NCI-H524 treated with DMSO at 0.1 percent for 48 hours (cell line): ENCODE data around the gene CAAP1.
"Not testable (repeated sequence)": the region's sequence is repeated elsewhere in the genome, so short reads cannot be mapped to it uniquely, and the experiment has no call there.

Experiments
- DNase-seq: peaks from one replicate; lab custom pipeline; 2025; lab: John Stamatoyannopoulos, UW

The CAAP1 gene, protein sequence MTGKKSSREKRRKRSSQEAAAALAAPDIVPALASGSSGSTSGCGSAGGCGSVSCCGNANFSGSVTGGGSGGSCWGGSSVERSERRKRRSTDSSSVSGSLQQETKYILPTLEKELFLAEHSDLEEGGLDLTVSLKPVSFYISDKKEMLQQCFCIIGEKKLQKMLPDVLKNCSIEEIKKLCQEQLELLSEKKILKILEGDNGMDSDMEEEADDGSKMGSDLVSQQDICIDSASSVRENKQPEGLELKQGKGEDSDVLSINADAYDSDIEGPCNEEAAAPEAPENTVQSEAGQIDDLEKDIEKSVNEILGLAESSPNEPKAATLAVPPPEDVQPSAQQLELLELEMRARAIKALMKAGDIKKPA

DNA sequence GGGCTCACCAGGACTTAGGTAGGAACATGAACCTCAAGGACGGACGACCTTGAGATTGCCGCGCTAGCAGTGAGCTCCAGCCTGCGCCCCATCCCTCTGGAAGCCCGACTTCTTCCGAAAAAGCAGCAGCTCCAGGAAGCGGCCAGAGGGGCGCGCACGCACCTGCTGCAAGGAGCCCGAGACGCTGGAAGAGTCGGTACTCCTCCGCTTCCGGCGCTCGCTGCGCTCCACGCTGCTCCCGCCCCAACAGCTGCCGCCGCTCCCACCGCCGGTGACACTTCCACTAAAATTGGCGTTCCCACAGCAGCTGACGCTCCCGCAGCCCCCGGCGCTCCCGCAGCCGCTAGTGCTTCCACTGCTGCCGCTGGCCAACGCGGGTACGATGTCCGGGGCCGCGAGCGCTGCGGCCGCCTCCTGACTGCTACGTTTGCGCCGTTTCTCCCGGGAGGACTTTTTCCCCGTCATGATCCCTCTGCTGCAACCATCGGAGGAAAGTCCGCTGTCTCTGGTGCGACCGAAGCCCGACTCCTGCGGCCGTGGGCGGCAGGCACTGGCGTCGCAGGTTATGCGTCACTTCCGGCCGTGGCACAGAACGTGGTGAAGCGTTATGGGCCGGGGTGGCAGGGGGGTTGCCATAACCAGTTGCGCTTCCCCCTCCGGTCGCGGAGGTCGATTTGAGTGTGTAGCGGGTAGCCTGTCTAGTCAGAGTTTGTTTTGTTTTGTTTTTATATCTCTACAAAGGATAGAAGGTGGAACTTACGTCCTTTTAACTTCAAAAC, at the start of gene CAAP1:
Gene CAAP1 (minus strand): TSS at position 552 of the 779 bp plus-strand sequence. CDS start 87 bp downstream, at position 465.
- peak; percentile 49 for DNase-seq

DNA sequence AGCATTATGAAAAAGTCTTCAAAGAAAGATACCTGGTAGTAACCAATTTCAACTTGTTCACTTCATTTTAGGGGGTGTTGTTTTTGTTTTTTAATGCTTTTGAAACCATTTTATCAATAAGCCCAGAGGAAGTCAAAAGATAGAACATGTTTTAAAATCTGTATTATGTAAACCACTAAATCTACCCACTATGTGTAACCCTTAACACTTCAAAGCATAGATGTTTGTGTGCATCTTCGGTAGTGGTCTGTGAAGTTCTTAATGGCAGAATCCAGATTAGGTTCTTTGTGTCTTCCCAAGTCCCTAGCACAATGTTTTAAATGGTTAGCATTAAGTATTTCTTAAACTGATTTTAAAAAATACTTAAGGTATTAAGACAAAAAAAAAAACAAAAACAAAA, 48.2 kb upstream of the CAAP1 start:
- no peak for DNase-seq

DNA sequence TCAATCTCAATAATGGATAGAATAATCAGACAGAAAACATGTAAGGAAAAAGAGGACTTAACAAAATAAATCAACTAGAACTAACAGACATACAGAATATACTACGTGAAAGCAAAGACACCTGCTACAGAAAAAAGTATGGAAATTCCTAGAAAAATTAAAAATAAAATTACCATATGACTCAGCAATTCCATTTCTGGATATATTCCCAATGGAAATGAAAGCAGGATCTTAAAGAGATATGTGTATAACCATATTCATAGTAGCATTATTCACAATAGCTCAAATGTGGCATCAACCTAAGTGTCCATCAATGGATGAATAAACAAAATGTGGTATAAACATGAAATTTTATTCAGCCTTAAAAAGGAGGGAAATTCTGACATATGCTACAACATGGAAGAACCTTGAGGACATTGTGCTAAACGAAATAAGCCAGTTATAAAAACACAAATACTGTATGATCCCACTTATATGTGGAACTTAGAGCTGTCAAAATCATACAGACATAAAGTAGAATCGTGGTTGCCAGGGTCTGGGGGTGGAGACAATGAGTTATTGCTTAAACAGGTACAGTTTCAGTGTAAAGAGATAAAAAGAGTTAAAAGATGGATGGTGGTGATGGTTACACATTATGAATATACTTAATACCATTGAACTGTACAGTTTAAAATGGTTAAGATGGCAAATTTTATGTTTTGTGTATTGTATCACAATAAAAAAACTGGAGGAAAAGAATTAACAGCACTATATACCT, 47.5 kb upstream of the CAAP1 start:
- DNase-seq, result no peak

DNA sequence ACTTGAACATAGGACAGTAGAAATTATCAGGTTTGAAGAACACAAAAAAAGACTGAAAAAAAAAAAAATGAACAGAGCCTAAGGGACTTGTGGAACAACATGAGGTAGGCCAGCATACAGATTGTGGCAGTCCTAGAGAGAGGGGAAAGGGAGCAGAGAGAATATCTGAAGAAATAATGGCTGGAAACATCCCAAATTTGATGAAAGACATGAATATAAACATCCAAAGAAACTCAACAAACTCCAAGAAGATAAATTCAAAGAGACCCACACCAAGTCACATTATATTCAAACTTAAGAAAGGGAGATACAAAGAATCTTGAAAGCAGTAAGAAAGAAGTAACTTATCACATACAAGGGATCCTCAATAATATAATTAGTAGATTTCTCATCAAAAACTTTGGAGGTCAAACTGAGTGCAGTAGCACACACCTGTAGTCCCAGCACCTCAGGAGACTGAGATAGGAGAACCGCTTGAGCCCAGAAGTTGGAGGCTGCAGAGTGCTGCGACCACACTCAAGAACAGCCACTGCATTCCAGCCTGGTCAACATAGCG, 45.3 kb upstream of the CAAP1 start:
- no peak for DNase-seq

DNA sequence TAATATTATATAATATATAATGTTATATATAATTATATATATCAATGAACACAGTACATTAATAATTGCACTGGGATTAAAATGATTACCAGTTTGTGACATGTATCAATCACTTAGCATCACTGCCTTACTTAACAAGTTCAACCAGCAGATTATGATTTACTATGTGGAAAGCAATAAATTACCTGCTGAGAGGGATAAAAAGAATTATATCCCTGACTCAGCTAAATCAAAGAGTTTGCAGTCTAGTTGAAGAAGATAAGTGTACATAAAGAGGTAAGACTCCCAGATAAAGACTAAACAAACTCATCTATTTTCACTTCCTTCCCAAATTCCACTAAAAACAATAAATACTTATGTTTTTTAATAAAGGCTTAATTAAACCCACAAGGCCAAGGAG, 43.2 kb upstream of the CAAP1 start:
- no peak for DNase-seq

DNA sequence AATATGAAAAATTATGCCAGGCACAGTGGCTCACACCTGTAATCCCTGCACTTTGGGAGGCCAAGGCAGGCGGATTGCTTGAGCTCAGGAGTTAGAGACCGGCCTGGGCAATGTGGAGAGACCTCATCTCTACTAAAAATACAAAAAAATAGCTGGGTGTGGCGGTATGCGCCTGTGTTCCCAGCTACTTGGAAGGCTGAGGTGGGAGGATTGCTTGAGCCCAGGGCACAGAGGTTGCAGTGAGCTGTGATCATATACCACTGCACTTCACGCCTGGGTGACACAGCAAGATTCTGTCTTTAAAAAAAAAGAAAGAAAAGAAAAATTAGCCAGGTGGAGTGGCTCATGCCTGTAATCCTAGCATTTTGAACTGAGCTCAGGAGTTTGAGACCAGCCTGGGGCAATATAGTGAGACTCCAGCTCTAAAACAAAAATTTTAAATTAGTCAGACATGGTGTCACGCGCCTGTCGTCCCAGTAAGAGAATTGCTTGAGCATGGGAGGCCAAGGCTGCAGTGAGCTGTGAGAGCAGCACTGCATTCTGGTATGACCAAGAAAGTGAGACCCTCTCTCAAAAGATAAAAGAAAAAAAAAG, 36.4 kb upstream of the CAAP1 start:
- no peak for DNase-seq

DNA sequence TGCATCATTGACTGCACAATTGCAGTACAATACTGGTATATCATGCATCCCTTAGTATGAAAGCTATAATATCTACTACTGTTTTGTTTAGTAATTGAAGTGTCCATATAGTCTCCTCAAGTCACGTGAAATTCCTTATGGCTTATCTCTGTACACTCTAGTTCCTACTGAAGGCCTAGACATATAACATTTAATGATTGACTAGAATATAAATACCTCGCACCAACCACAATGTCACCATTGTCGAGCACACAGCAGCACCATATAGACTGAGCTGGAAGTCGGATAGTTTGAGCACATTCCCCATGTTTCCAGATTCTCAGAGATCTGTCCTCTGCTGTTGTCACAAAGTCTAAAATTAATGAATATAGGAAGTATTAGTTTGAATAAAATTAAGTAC, 33.0 kb upstream of the CAAP1 start:
- DNase-seq, result no peak

DNA sequence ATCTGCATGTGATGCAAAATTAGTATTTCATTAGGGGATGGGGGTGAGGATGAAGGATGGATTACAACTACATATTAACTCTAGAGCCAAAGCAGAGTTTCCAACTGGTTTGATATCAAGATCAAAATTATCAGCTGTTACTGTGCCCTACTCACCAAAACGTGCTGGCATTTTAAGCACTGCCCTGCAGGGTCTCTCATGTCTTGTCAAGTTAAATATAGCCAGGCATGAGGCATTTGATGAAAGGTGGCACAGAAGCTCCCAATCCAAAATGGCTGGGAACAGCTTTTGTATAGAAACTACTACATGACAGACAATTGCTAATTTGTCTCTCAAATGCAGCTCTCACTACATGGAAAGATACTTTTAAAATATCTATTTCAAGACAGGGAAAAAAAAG, 27.1 kb upstream of the CAAP1 start:
- no peak for DNase-seq

DNA sequence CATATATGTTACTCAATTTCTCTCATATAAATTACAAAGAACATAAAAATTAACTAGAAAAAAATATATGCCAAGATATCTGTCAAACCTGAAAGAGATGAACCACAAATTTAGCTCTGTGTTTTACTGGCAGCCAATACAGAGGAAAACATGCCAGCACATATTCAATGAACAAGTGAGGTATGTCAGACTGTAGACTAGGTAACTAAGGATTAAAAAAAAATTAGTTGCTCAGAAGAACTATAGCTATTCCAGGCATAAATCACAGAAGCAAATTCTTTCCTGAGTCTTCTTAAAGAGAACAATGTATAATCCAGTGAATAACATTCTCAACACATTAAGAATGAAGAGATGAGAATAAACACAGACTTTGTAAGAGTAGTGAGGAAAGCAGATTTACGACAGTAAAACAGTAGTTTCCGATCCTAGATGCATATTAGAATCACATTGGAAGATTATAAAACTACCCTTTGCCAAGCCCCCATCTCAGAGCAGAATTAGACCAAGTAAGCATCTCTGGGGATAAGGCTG, 20.6 kb upstream of the CAAP1 start:
- no peak for DNase-seq

DNA sequence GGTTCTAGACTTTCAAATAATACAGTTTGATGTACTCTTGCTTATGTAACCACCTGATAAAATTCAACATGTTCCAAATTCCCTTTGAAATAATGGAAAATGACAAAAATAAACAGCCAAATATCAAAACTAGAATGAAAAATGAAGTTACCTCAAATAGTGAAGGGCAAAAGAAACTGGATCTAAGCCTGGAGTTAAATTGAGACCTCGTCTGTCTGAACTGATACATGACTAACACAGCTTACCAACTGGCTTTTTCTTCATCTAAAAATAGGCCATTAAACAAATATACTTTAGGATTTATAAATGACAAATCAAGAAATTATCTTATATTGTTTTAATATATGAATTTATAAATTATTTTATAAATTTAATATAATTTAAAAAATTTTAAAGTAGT, 12.1 kb upstream of the CAAP1 start:
- no peak for DNase-seq

DNA sequence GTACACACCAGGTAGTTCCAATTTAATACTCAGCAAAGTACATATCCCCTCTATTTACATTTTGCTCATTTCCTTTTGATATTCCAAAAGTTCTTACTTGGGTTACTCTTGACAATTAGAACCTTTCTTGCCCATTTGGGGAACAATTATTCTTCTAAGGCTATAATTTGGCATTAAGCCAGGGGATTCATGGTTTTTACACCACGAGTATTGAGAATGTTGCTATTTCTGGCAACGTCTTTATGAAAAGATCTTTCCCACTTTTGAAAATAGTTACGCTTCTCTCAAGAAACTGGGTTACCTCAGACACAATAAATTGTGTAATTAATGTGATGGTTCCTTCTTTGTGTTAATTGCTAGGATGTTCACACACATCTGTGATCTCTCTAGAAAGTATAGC, 11.5 kb upstream of the CAAP1 start:
- no peak for DNase-seq

DNA sequence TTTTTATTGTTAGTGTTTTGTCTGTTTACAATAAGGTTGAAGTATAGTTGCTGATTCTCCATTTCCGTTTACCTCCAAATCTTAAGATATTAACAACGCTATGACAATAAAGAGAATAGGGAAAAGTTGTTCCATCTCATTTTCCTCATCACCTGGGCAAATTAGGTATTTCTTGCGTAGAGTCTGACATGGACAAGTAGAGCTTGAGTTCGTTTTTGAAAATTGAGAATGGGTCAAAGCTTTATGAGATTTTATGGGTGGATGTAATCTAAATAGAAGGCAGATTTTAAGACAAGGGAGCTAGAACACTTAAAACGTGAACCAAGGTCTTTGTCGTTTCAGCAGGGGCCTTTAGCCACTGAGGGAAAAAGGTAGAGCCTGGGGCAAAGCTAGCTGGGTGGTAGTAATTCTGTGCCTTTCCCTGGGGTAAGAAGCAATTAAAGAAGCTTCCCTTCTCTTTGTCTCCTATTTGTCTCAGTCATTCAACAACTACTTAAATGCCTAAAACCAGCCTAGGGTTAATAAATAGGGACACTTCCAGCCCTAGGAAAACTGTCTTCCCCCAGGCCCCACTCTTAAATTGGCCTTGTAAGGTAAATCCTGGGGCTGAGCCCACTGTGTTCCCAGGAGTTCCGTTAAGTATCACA, 551 bp upstream of the CAAP1 start:
- DNase-seq, result no peak

DNA sequence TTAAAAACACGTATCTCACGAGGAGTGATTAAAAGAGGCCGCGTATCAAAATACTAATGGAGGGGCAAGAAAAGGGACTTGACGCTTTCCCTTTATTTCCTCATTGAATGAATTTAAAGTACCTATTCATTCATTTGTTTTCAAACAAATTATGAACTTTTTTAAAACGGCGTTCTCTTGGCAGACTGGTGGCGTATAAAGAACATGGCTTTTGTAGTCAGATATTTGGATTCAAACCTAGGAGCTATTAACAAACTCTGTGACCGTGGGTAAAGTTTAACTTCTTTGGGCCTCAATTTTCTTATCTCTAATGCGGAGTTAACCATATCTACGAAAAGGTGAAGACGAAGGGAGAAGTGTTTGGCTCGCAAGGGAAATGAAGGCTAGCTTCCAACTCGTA, 876 bp downstream of the CAAP1 start:
- no peak for DNase-seq

DNA sequence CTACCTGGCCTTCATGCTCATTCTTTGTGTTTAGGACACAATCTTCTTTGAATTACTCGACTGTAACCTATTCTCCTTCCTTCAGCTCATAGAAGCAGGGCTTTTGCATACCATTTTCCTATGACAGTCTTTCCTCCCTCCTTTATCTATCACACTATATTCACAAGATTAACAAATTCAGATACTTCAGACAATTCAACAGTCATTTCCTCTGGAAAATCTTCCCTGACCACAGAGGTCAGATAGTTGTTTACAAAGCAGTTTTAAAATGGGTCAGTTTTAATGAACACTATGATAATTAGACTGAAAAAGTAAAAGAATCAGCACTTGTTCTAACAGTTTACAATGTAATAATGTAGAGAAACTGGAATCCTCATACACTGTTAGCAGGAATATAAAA, 4.3 kb downstream of the CAAP1 start:
- DNase-seq, result no peak

DNA sequence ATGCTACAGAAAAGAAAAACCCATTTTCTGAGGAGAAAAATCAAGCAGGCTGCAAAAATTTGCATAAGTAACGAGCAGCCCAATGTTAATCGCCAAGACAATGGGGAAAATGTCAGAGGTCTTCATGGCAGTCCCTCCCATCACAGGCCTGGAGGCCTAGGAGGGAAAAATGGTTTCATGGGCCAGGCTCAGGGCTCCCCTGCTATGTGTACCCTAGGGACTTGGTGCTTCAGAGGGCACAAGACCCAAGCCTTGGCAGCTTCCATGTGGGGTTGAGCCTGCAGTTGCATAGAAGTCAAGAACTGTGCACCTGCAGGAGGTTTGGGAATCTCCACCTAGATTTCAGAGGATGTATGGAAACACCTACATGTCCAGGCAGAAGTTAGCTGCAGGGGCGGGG, 10.4 kb downstream of the CAAP1 start:
- no peak for DNase-seq

DNA sequence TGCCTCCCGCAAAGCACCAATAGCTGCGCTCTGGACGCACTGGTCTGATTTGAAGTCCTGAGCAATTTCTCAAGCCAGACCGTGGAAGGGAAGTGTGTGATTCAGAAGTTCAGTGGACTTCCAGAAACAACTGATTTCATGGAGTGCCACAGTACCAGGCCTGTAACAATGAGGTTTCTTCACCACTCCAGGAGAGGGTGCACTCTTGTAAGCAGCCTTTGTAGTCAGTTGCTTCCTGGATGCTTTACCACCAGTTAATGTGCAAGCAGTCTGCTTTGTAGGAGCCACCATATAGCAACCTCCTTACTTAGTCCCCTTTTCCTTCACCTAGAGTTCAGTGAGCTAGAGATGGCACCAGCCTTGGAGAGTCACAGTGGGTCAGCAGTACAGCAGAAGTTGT, 12.3 kb downstream of the CAAP1 start:
- no peak for DNase-seq

DNA sequence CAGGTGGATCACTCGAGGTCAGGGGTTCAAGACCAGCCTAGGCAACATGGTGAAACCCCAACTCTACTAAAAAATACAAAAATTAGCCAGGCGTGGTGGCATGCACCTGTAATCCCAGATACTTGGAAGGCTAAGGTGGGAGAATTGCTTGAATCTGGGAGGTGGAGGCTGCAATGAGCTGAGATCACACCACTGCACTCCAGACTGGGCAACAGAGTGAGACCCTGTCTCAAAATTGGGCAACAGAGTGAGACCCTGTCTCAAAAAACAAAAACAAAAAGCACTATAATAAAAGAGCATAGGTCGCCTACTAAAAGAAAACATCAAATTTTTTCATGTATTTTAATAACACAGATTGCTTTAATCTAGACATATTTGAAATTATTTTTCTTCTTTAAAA, 17.4 kb downstream of the CAAP1 start:
- not testable (repeated sequence) for DNase-seq

DNA sequence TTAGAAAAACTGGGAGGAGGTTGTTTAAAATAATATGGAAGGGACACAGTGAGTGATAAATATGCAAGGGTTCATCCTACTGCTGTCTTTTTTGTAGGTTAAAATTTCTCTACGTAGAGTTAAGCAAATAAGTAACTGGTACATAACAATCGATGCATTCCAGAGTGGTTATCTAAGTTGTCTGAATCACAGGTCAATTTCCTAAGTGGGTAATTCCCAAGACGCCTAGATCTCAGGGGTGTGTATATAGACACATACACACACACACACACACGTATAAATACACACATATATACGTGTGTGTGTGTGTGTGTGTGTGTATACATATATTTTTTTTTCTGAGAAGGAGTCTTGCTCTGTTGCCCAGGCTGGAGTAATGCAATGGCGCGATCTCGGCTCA, 22.3 kb downstream of the CAAP1 start:
- no peak for DNase-seq

DNA sequence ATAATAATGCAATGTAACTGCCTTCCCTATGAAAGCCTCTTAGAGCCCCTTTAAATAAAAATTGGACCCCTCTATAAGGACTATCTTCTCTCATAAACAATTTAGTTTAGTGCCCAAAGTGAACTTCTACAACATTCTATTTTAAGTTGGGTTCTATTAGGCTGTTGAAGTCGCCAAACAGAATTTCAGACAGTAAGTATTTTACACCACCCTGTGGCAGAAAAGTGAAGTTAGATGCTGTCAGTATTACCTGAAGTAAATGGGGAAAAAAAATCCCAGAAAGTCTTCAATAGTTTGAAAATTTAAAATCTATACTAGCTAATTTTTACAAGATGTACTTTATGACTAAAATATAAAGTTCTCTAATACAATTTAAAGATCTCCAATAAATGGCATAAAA, 29.5 kb downstream of the CAAP1 start:
- DNase-seq, result no peak

DNA sequence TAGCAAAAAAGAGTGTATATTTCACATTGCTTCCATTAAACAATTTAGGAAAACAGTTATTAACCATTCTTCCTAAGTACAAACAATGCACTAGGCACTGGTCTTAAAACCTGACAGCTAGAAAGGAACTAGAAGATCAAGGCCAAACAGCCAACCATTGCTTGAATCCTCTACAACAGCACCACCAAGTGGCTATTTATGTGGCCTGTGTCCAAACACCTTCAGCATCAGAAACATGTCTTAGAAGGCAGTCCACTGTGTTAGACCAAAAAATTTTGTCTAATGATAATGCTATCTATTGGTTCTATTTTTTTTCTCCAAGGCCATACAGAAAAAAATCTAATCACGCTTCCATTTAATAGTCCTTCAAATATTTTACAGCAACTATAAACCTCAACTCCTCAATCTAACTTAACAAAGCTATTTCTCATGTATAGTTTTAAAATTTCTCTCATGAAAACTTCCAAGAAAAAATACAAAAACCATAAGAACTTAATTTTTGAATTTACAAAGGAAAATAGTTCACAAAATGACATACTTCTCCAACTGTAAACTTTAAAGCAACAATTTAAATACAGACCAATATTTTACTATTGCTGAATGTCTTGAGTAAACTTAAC, 36.1 kb downstream of the CAAP1 start:
- peak; percentile 8 for DNase-seq

DNA sequence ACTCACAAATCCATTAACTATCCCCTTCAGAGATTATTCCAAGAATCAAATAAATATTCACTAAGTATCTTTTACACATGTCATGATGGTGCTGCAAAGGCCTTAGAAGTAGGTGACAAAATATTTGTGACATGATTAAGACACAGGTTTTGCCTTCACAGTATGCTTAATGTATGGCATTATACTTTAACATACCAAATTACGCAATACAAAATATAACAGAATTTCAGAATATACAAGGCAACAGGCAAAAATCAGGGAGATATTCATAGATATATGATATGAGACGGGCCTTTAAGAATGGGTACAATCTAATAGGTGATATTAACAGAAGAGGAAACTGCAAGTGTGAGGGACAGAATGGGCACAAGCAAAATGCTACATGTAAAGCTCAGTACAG, 41.6 kb downstream of the CAAP1 start:
- no peak for DNase-seq
